GM23248 (cell line): Measurements from ENCODE around the gene SALL1. TPM values are rescaled to one million over a fixed set of nuclear protein-coding genes. Genes with fewer than 3 reads are reported as not detected.

Source experiments
- DNase-seq: peaks from one replicate; pipeline ENCODE4 v3.0.0-alpha.2; 2015
- H2AFZ ChIP-seq: fragments of 200-600 bp; sonication (generic); 2 replicates; pipeline ENCODE4 v1.6.1; 2016; ENCODE audit warnings: antibody characterized with exemption
- H3F3A ChIP-seq: fragments of 200-600 bp; sonication (generic); 2 replicates; pipeline ENCODE4 v1.6.1; 2016; ENCODE audit warnings: mild to moderate bottlenecking, antibody characterized with exemption, mixed run types; ENCODE audit not compliant: insufficient read depth
- H3K27ac ChIP-seq: fragments of 200-600 bp; sonication (generic); 2 replicates; pipeline ENCODE4 v1.5.1; 2016; ENCODE audit warnings: mild to moderate bottlenecking
- H3K27me3 ChIP-seq: fragments of 200-600 bp; sonication (generic); replicated peaks from 2 replicates; pipeline ENCODE4 v1.6.1; 2016; ENCODE audit warnings: mild to moderate bottlenecking; ENCODE audit not compliant: insufficient read depth
- H3K36me3 ChIP-seq: fragments of 200-600 bp; sonication (generic); 2 replicates; pipeline ENCODE4 v1.6.1; 2016; ENCODE audit warnings: low read depth, mild to moderate bottlenecking
- H3K4me1 ChIP-seq: fragments of 200-600 bp; sonication (generic); 2 replicates; pipeline ENCODE4 v1.6.1; 2016; ENCODE audit warnings: mild to moderate bottlenecking; ENCODE audit not compliant: insufficient read depth
- H3K4me2 ChIP-seq: fragments of 200-600 bp; sonication (generic); one replicate; pipeline ENCODE4 v1.6.1; 2016; ENCODE audit warnings: mild to moderate bottlenecking; ENCODE audit not compliant: unreplicated experiment
- H3K4me3 ChIP-seq: fragments of 200-600 bp; sonication (generic); 2 replicates; pipeline ENCODE4 v1.5.1; 2016; ENCODE audit warnings: mild to moderate bottlenecking
- H3K79me2 ChIP-seq: fragments of 200-600 bp; sonication (generic); 2 replicates; pipeline ENCODE4 v1.6.1; 2016; ENCODE audit warnings: mild to moderate bottlenecking; ENCODE audit not compliant: insufficient read depth
- H3K9ac ChIP-seq: fragments of 200-600 bp; sonication (generic); 2 replicates; pipeline ENCODE4 v1.6.1; 2016; ENCODE audit warnings: mild to moderate bottlenecking
- H3K9me2 ChIP-seq: fragments of 200-600 bp; sonication (generic); 2 replicates; pipeline ENCODE4 v1.6.1; 2016; ENCODE audit warnings: mixed run types, mild to moderate bottlenecking, moderate library complexity; ENCODE audit not compliant: insufficient read depth
- H3K9me3 ChIP-seq: fragments of 200-600 bp; sonication (generic); one replicate; pipeline ENCODE4 v1.6.1; 2017; ENCODE audit warnings: low read depth
- H4K20me1 ChIP-seq: fragments of 200-600 bp; sonication (generic); 2 replicates; pipeline ENCODE4 v1.6.0; 2016; ENCODE audit not compliant: insufficient read depth
- EZH2 ChIP-seq: fragments of 200-600 bp; sonication (generic); IDR thresholded peaks from 2 replicates; pipeline ENCODE4 v1.6.1; 2018; ENCODE audit warnings: antibody characterized with exemption, mild to moderate bottlenecking; ENCODE audit not compliant: insufficient read depth, poor library complexity, severe bottlenecking
- EZH2phosphoT487 ChIP-seq: fragments of 200-600 bp; sonication (generic); IDR thresholded peaks from 2 replicates; pipeline ENCODE4 v1.6.1; 2018; ENCODE audit warnings: antibody characterized with exemption, moderate library complexity, mild to moderate bottlenecking, low read depth; ENCODE audit not compliant: insufficient read depth
- WGBS, 2 experiments: methylation state at CpG; one replicate each; pipeline ENCODE4 v1.1.6; 2015 to 2017; ENCODE audit warnings: low lambda C conversion rate in 2 of 2, low coverage in 1 of 2; ENCODE audit errors: missing lambda C conversion rate in 2 of 2; 5-methylcytosine and 5-hydroxymethylcytosine counted together
- in situ Hi-C: fragments of 300-500 bp; cut with MboI; formaldehyde crosslinking; loops from 2 replicates; pipeline ENCODE4 v1.15.0; 2020
- polyA plus RNA-seq: library from polyadenylated mRNA; unstranded; fragments of >200 nt; fragmentation: Nextera tagmentation; extraction: Ambion mirVana; gene quantifications from 2 replicates; pipeline ENCODE4 v1.2.1, GENCODE V29; 2016
- total RNA-seq: library from RNA; depleted of rRNA; stranded (reverse); fragments of >200 nt; shearing (Covaris generic); gene quantifications from 2 replicates; pipeline ENCODE4 v1.2.3, GENCODE V29; 2014

SALL1 gene
- total and polyA plus RNA-seq, 2 experiments from 2014 or later: 1.7 to 2.6 TPM

GRCh38 chr16:51154271-51155171, 3.5 kb upstream of the SALL1 start:
- Histone ChIP-seq H3K4me3 (peak overlapping the region; percentile 97), H3K9me2 (no peaks in the 10 kb centered on the region), H3K4me2 (peak overlapping the region; percentile 97), H3K36me3 (no peaks in the 10 kb centered on the region), H3K4me1 (peaks cover 14% of the 10 kb centered on the region), H4K20me1 (no peaks in the 10 kb centered on the region), H2AFZ (peak overlapping the region; percentile 81), H3K27me3 (no peaks in the 10 kb centered on the region), H3K9me3 (no peaks in the 10 kb centered on the region), H3F3A (peaks cover 14% of the 10 kb centered on the region), H3K79me2 (peaks cover 61% of the 10 kb centered on the region), H3K27ac (no peak overlapping the region; the same call in 1 of the 2 replicates), H3K9ac (peak overlapping the region; percentile 68)
- in situ Hi-C loops: loop anchor here (25.0 kb wide), 1 partner anchor 408 kb away; no protein-coding TSS in a partner anchor
- 76 to 80% methylated on average over 42 to 55 of the region's 55 CpGs for WGBS, 2 experiments
- no peak for DNase-seq
- TF ChIP-seq EZH2phosphoT487 (no peak), EZH2 (no peak)

DNA sequence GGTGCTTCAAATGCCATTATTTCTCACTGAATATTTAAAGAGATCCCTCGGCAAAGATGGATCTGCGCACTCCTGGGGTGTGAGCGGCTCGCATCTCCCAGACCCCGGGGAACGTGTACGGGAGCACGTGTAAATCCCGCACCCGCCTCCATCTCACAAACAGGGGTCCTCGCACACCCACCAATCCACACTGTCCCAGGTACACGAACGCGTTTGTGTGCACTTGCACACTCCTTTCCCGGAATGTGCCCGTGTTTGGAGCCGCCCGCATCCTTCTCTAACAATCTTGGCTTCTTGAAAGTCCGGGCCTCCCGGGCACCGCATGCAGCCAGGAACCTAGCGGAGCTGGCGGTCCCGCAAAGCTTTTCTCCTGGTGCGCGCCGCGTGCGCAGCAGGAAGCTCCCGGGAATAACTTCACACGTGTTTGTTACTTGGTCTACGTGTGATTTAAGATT, 2.5 kb upstream of the SALL1 start:
- no peak for TF ChIP-seq EZH2phosphoT487
- no peak for TF ChIP-seq EZH2
- no peaks in the 10 kb centered on the region for H3K36me3 ChIP-seq
- WGBS, 2 experiments: 22% methylated on average over 32 of the region's 32 CpGs
- peaks cover 13% of the 10 kb centered on the region; the same call in 1 of the 2 replicates for H3F3A ChIP-seq
- peak; percentile 37 for DNase-seq
- peak overlapping the region; percentile 94 for H3K27ac ChIP-seq
- no peaks in the 10 kb centered on the region for H3K27me3 ChIP-seq
- H3K4me1 ChIP-seq: peaks cover 21% of the 10 kb centered on the region
- in situ Hi-C loops: loop anchor here (25.0 kb wide), 1 partner anchor 409 kb away; no protein-coding TSS in a partner anchor
- H3K9me3 ChIP-seq: no peaks in the 10 kb centered on the region
- H4K20me1 ChIP-seq: no peaks in the 10 kb centered on the region
- H2AFZ ChIP-seq: peak overlapping the region; percentile 86
- H3K9ac ChIP-seq: peak overlapping the region; percentile 94
- peaks cover 70% of the 10 kb centered on the region for H3K79me2 ChIP-seq
- peak overlapping the region; percentile 97 for H3K4me3 ChIP-seq
- H3K9me2 ChIP-seq: no peaks in the 10 kb centered on the region
- H3K4me2 ChIP-seq: peak overlapping the region; percentile 94

- DNase-seq: peak; percentile 80
- Histone ChIP-seq H3K4me2 (peak overlapping the region; percentile 94), H2AFZ (peak overlapping the region; percentile 86), H3K9me2 (no peaks in the 10 kb centered on the region), H3K27me3 (no peaks in the 10 kb centered on the region), H3K27ac (peak overlapping the region; percentile 94), H3K9ac (peak overlapping the region; percentile 94), H3K4me3 (peak overlapping the region; percentile 97), H3K9me3 (no peaks in the 10 kb centered on the region), H4K20me1 (no peaks in the 10 kb centered on the region), H3K4me1 (peaks cover 28% of the 10 kb centered on the region), H3F3A (peaks cover 19% of the 10 kb centered on the region; the same call in 1 of the 2 replicates), H3K36me3 (no peaks in the 10 kb centered on the region), H3K79me2 (peaks cover 74% of the 10 kb centered on the region)
- no peak for TF ChIP-seq EZH2
- TF ChIP-seq EZH2phosphoT487: no peak
- WGBS, 2 experiments: 2 to 3% methylated on average over 48 to 60 of the region's 60 CpGs
- in situ Hi-C loops: loop anchor here (25.0 kb wide), 1 partner anchor 409 kb away; no protein-coding TSS in a partner anchor
Observed at GRCh38 chr16:51152691-51153576, 1.9 kb upstream of the SALL1 start.
